GM23338 (cell line): ENCODE data around the gene AQP12B. TPM values are rescaled to one million over a fixed set of nuclear protein-coding genes. Genes with fewer than 3 reads are reported as not detected.

Source experiments
- ATAC-seq: fragments of 200-7000 bp; cut with Tn5 transposase; 3 replicates; pipeline ENCODE4 v1.9.1; 2020
- DNase-seq: peaks from one replicate; pipeline ENCODE4 v3.0.0-alpha.2; 2015; ENCODE audit warnings: low spot score
- H2AFZ ChIP-seq: fragments of 200-600 bp; sonication (generic); 2 replicates; pipeline ENCODE4 v1.8.0; 2016; ENCODE audit warnings: antibody characterized with exemption, mild to moderate bottlenecking, moderate library complexity
- H3F3A ChIP-seq: fragments of 200-600 bp; sonication (generic); replicated peaks from 2 replicates; pipeline ENCODE4 v1.8.0; 2017; ENCODE audit warnings: antibody characterized with exemption, mixed run types, low read depth
- H3K27ac ChIP-seq: fragments of 200-600 bp; sonication (generic); 2 replicates; pipeline ENCODE4 v1.6.1; 2016; ENCODE audit warnings: low read depth
- H3K27me3 ChIP-seq: fragments of 200-600 bp; sonication (generic); 2 replicates; pipeline ENCODE4 v1.8.0; 2016; ENCODE audit warnings: mild to moderate bottlenecking, mixed run types, moderate library complexity; ENCODE audit not compliant: insufficient read depth
- H3K36me3 ChIP-seq: fragments of 200-600 bp; sonication (generic); 2 replicates; pipeline ENCODE4 v1.8.0; 2016; ENCODE audit warnings: mild to moderate bottlenecking; ENCODE audit not compliant: insufficient read depth
- H3K4me1 ChIP-seq: fragments of 200-600 bp; sonication (generic); 2 replicates; pipeline ENCODE4 v1.8.0; 2016; ENCODE audit warnings: mild to moderate bottlenecking, moderate library complexity; ENCODE audit not compliant: insufficient read depth
- H3K4me2 ChIP-seq: fragments of 200-600 bp; sonication (generic); 2 replicates; pipeline ENCODE4 v1.7.1; 2017; ENCODE audit warnings: mixed run types
- H3K4me3 ChIP-seq: fragments of 200-600 bp; sonication (generic); 2 replicates; pipeline ENCODE4 v1.6.1; 2016; ENCODE audit warnings: mixed run types
- H3K79me2 ChIP-seq: fragments of 200-600 bp; sonication (generic); replicated peaks from 2 replicates; pipeline ENCODE4 v1.8.0; 2017; ENCODE audit warnings: mild to moderate bottlenecking; ENCODE audit not compliant: insufficient read depth
- H3K9me2 ChIP-seq: fragments of 200-600 bp; sonication (generic); 2 replicates; pipeline ENCODE4 v1.8.0; 2017; ENCODE audit not compliant: insufficient read depth
- H4K20me1 ChIP-seq: fragments of 200-600 bp; sonication (generic); replicated peaks from 2 replicates; pipeline ENCODE4 v1.8.0; 2017; ENCODE audit warnings: mild to moderate bottlenecking; ENCODE audit not compliant: insufficient read depth
- H3K27ac Mint-ChIP-seq: 2 replicates; pipeline ENCODE4 v1.8.0; 2020; ENCODE audit warnings: inconsistent platforms, mild to moderate bottlenecking, moderate library complexity, mixed read lengths
- H3K27me3 Mint-ChIP-seq: 3 replicates; pipeline ENCODE4 v1.8.0; 2022; ENCODE audit warnings: low read depth, mild to moderate bottlenecking, moderate library complexity, mixed read lengths, inconsistent platforms; ENCODE audit not compliant: insufficient read depth, poor library complexity
- H3K36me3 Mint-ChIP-seq: 3 replicates; pipeline ENCODE4 v1.8.0; 2021; ENCODE audit warnings: low read depth, mild to moderate bottlenecking, inconsistent platforms, moderate library complexity, mixed read lengths
- H3K4me1 Mint-ChIP-seq: 3 replicates; pipeline ENCODE4 v1.8.0; 2020; ENCODE audit warnings: mild to moderate bottlenecking, inconsistent platforms, mixed read lengths
- H3K4me3 Mint-ChIP-seq: 3 replicates; pipeline ENCODE4 v1.8.0; 2021; ENCODE audit warnings: moderate library complexity, mild to moderate bottlenecking, inconsistent platforms, mixed read lengths
- H3K9me3 Mint-ChIP-seq: 3 replicates; pipeline ENCODE4 v1.8.0; 2020; ENCODE audit warnings: moderate library complexity, mild to moderate bottlenecking, inconsistent platforms, mixed read lengths
- CREB1 ChIP-seq: fragments of 250-450 bp; sonication (Bioruptor Pico); IDR thresholded peaks from 2 replicates; pipeline ENCODE4 v1.5.0; 2020; ENCODE audit warnings: low read depth, mild to moderate bottlenecking, moderate library complexity
- CTCF ChIP-seq, 2 experiments: fragments of 200-600 bp in 1 of 2; sonication (generic) in 1 of 2; conservative IDR thresholded peaks; 2 replicates each; pipeline versions ENCODE4 v1.5.1 to v1.6.1; 2016 to 2017; ENCODE audit warnings: antibody characterized with exemption in 2 of 2, low read depth in 2 of 2, mild to moderate bottlenecking in 2 of 2, moderate library complexity in 1 of 2
- ETS1 ChIP-seq: IDR thresholded peaks from 2 replicates; pipeline ENCODE4 v1.6.1; 2016; ENCODE audit warnings: antibody characterized with exemption
- EZH2 ChIP-seq: fragments of 200-600 bp; sonication (generic); IDR thresholded peaks from one replicate; pipeline ENCODE4 v1.8.0; 2017; ENCODE audit warnings: antibody characterized with exemption, mild to moderate bottlenecking, low read depth; ENCODE audit not compliant: unreplicated experiment
- EZH2phosphoT487 ChIP-seq: fragments of 200-600 bp; sonication (generic); IDR thresholded peaks from one replicate; pipeline ENCODE4 v1.8.1; 2018; ENCODE audit warnings: antibody characterized with exemption; ENCODE audit not compliant: unreplicated experiment
- JUNB ChIP-seq: IDR thresholded peaks from one replicate; pipeline ENCODE4 v1.6.1; 2016; ENCODE audit warnings: antibody characterized with exemption; ENCODE audit not compliant: unreplicated experiment
- NANOG ChIP-seq: IDR thresholded peaks from 2 replicates; pipeline ENCODE4 v1.6.1; 2016; ENCODE audit warnings: antibody characterized with exemption, borderline replicate concordance
- POLR2AphosphoS5 ChIP-seq: IDR thresholded peaks from 2 replicates; pipeline ENCODE4 v1.6.1; 2016; ENCODE audit warnings: antibody characterized with exemption, low read depth
- REST ChIP-seq: IDR thresholded peaks from one replicate; pipeline ENCODE4 v1.6.1; 2018; ENCODE audit warnings: antibody characterized with exemption; ENCODE audit not compliant: unreplicated experiment
- STAT1 ChIP-seq: IDR thresholded peaks from one replicate; pipeline ENCODE4 v1.6.1; 2016; ENCODE audit warnings: antibody characterized with exemption; ENCODE audit not compliant: unreplicated experiment
- ZNF114 ChIP-seq: fragments of 250-450 bp; sonication (Bioruptor Pico); IDR thresholded peaks from 2 replicates; pipeline ENCODE4 v1.5.0; 2020; ENCODE audit warnings: mild to moderate bottlenecking, moderate library complexity
- ZNF331 ChIP-seq: fragments of 250-450 bp; sonication (Bioruptor Pico); IDR thresholded peaks from 2 replicates; pipeline ENCODE4 v1.5.0; 2020; ENCODE audit warnings: low read depth, mild to moderate bottlenecking, moderate library complexity
- ZNF462 ChIP-seq: fragments of 250-450 bp; sonication (Bioruptor Pico); IDR thresholded peaks from 2 replicates; pipeline ENCODE4 v1.5.0; 2020; ENCODE audit warnings: mild to moderate bottlenecking, moderate library complexity
- polyA plus RNA-seq: library from polyadenylated mRNA; unstranded; fragments of >200 nt; fragmentation: Nextera tagmentation; extraction: Ambion mirVana; gene quantifications from 2 replicates; pipeline ENCODE4 v1.2.1, GENCODE V29; 2016
- total RNA-seq: library from RNA; depleted of rRNA; stranded (reverse); fragments of >200 nt; shearing (Covaris generic); gene quantifications from 2 replicates; pipeline ENCODE4 v1.2.3, GENCODE V29; 2014

AQP12B gene
- total and polyA plus RNA-seq, 2 experiments from 2014 or later: not detected

- H3K4me3 Mint-ChIP-seq: no peak overlapping the region
- H3K9me3 Mint-ChIP-seq: peaks cover 52% of the 10 kb centered on the region
Observed at GRCh38 chr2:240635121-240635997, 47.3 kb downstream of the AQP12B start.

More at GRCh38 chr2:240635121-240635997, 47.3 kb downstream of the AQP12B start:
- Histone ChIP-seq H3K4me1 (no peaks in the 10 kb centered on the region), H3K9me2 (no peaks in the 10 kb centered on the region), H3K79me2 (no peaks in the 10 kb centered on the region), H2AFZ (no peak overlapping the region), H3K27ac (no peak overlapping the region), H3K27me3 (no peaks in the 10 kb centered on the region), H3K36me3 (no peaks in the 10 kb centered on the region), H3K4me2 (no peak overlapping the region), H4K20me1 (no peaks in the 10 kb centered on the region), H3K4me3 (no peak overlapping the region), H3F3A (no peaks in the 10 kb centered on the region)
- DNase-seq (no peak), ATAC-seq (no peak)
- Mint-ChIP-seq H3K27me3 (peaks cover 11% of the 10 kb centered on the region), H3K36me3 (peaks cover 11% of the 10 kb centered on the region), H3K27ac (no peak overlapping the region), H3K4me1 (no peaks in the 10 kb centered on the region)
- TF ChIP-seq ZNF331 (no peak), CTCF (conservative IDR thresholded peaks at IDR 0.05; ENCODE audit: low read depth in 2 of 2) (no peak), JUNB (no peak), CREB1 (CRISPR knock-in tag) (no peak), EZH2 (no peak), REST (no peak), STAT1 (no peak), NANOG (no peak), ETS1 (no peak), POLR2AphosphoS5 (no peak), EZH2phosphoT487 (no peak), ZNF462 (CRISPR knock-in tag) (no peak), ZNF114 (no peak)
